Neutrophil (primary cell): ENCODE measurements around the gene AFTPH.
"Not testable (repeated sequence)": the region's sequence is repeated elsewhere in the genome, so short reads cannot be mapped to it uniquely, and the experiment has no call there.

Experiments used
- H3K27ac ChIP-seq: fragments of 200-600 bp; sonication (generic); 2 replicates; pipeline ENCODE4 v1.5.1; 2016; ENCODE audit warnings: mild to moderate bottlenecking, moderate library complexity
- H3K27me3 ChIP-seq: fragments of 200-600 bp; sonication (generic); 2 replicates; pipeline ENCODE4 v1.6.0; 2016; ENCODE audit warnings: mild to moderate bottlenecking
- H3K36me3 ChIP-seq: fragments of 200-600 bp; sonication (generic); 2 replicates; pipeline ENCODE4 v1.5.1; 2017
- H3K4me1 ChIP-seq, 2 experiments: fragments of 200-600 bp in 1 of 2; sonication (generic) in 1 of 2; 1 replicate in 1 of 2; 2 replicates in 1 of 2; pipeline versions ENCODE4 v1.5.1 to v1.6.1; 2013 to 2016; ENCODE audit warnings: low read depth in 1 of 2, low read length in 1 of 2, mild to moderate bottlenecking in 1 of 2, moderate library complexity in 1 of 2; ENCODE audit not compliant: control insufficient read depth in 1 of 2, insufficient read depth in 1 of 2
- H3K4me3 ChIP-seq, 2 experiments: fragments of 200-600 bp in 1 of 2; sonication (generic) in 1 of 2; 1 replicate in 1 of 2; 2 replicates in 1 of 2; pipeline ENCODE4 v1.5.1; 2013 to 2016; ENCODE audit warnings: low read depth in 1 of 2, low read length in 1 of 2, mild to moderate bottlenecking in 1 of 2, moderate library complexity in 1 of 2
- H3K9me3 ChIP-seq: fragments of 200-600 bp; sonication (generic); 2 replicates; pipeline ENCODE4 v1.5.1; 2016
- TF ChIP-seq, protein P1 (sequence below): fragments of 200-600 bp; sonication (generic); IDR thresholded peaks from 2 replicates; pipeline ENCODE4 v1.5.1; 2016; ENCODE audit warnings: antibody characterized with exemption

AFTPH gene

GRCh38 chr2:64525317-64525613, 1.1 kb downstream of the AFTPH start:
- TF ChIP-seq, protein P1, sequence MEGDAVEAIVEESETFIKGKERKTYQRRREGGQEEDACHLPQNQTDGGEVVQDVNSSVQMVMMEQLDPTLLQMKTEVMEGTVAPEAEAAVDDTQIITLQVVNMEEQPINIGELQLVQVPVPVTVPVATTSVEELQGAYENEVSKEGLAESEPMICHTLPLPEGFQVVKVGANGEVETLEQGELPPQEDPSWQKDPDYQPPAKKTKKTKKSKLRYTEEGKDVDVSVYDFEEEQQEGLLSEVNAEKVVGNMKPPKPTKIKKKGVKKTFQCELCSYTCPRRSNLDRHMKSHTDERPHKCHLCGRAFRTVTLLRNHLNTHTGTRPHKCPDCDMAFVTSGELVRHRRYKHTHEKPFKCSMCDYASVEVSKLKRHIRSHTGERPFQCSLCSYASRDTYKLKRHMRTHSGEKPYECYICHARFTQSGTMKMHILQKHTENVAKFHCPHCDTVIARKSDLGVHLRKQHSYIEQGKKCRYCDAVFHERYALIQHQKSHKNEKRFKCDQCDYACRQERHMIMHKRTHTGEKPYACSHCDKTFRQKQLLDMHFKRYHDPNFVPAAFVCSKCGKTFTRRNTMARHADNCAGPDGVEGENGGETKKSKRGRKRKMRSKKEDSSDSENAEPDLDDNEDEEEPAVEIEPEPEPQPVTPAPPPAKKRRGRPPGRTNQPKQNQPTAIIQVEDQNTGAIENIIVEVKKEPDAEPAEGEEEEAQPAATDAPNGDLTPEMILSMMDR, result no peak
- Histone ChIP-seq H3K4me3 (peak overlapping the region; percentile 83 to 85), H3K9me3 (no peaks in the 10 kb centered on the region), H3K36me3 (no peaks in the 10 kb centered on the region), H3K27ac (peak overlapping the region; percentile 99), H3K4me1 (peaks cover 29 to 38% of the 10 kb centered on the region in 2 experiments), H3K27me3 (no peaks in the 10 kb centered on the region)

GRCh38 chr2:64526034-64526433, 1.9 kb downstream of the AFTPH start:
- TF ChIP-seq, protein P1, result no peak
- no peaks in the 10 kb centered on the region for H3K36me3 ChIP-seq
- H3K4me3 ChIP-seq, result peak overlapping the region in 1 of 2 experiments; percentile 83
- peaks cover 29 to 38% of the 10 kb centered on the region in 2 experiments for H3K4me1 ChIP-seq
- no peaks in the 10 kb centered on the region for H3K9me3 ChIP-seq
- H3K27me3 ChIP-seq, result no peaks in the 10 kb centered on the region
- peak overlapping the region; percentile 99 for H3K27ac ChIP-seq

- H3K4me1 ChIP-seq, result peaks cover 15 to 36% of the 10 kb centered on the region in 2 experiments
- H3K36me3 ChIP-seq, H3K4me3 ChIP-seq, H3K27me3 ChIP-seq, H3K9me3 ChIP-seq, H3K27ac ChIP-seq: not testable (repeated sequence)
Observed at GRCh38 chr2:64530946-64531345, 6.8 kb downstream of the AFTPH start.

GRCh38 chr2:64532030-64532429, 7.9 kb downstream of the AFTPH start:
- no peaks in the 10 kb centered on the region for H3K9me3 ChIP-seq
- peak overlapping the region; percentile 36 for H3K27ac ChIP-seq
- no peak overlapping the region for H3K4me3 ChIP-seq
- TF ChIP-seq, protein P1, result no peak
- H3K36me3 ChIP-seq, result no peaks in the 10 kb centered on the region
- peaks cover 11 to 25% of the 10 kb centered on the region in 2 experiments for H3K4me1 ChIP-seq
- H3K27me3 ChIP-seq, result no peaks in the 10 kb centered on the region

- Histone ChIP-seq H3K27ac (peak overlapping the region; percentile 7), H3K27me3 (no peaks in the 10 kb centered on the region), H3K4me3 (no peak overlapping the region), H3K4me1 (peaks cover 11 to 22% of the 10 kb centered on the region in 2 experiments), H3K9me3 (no peaks in the 10 kb centered on the region), H3K36me3 (no peaks in the 10 kb centered on the region)
- TF ChIP-seq, protein P1, result no peak
Observed at GRCh38 chr2:64533882-64534281, 9.8 kb downstream of the AFTPH start.

- Histone ChIP-seq H3K36me3 (no peaks in the 10 kb centered on the region), H3K4me3 (no peak overlapping the region), H3K4me1 (peaks cover 11 to 22% of the 10 kb centered on the region in 2 experiments), H3K9me3 (no peaks in the 10 kb centered on the region), H3K27ac (peak overlapping the region; percentile 28), H3K27me3 (no peaks in the 10 kb centered on the region)
- TF ChIP-seq, protein P1, result no peak
Observed at GRCh38 chr2:64534363-64534762, 10.2 kb downstream of the AFTPH start.
